NT2/D1 (cell line): Measurements from ENCODE around the gene OR9Q1.

ENCODE experiments used
- SUZ12 ChIP-seq: IDR thresholded peaks from 2 replicates; pipeline ENCODE4 v1.6.1; 2011; ENCODE audit not compliant: insufficient read length, insufficient read depth; ENCODE audit errors: extremely low read depth
- YY1 ChIP-seq: IDR thresholded peaks from 2 replicates; pipeline ENCODE4 v1.6.1; 2011; ENCODE audit not compliant: insufficient read length, insufficient read depth
- ZNF274 ChIP-seq: IDR thresholded peaks from 2 replicates; pipeline ENCODE4 v1.6.1; 2011; ENCODE audit warnings: mild to moderate bottlenecking, low read depth, low read length

- no peak for TF ChIP-seq ZNF274
- TF ChIP-seq YY1 = no peak
- no peak for TF ChIP-seq SUZ12
Measured at GRCh38 chr11:58178444-58178843, 154.8 kb downstream of the OR9Q1 start.
